ENCODE measurements around the gene CRY1.
A peak's percentile ranks its signal among the peaks of the same experiment; 100 is the strongest.
"Not testable (repeated sequence)": the region's sequence is repeated elsewhere in the genome, so short reads cannot be mapped to it uniquely, and the experiment has no call there.

Gene CRY1

GRCh38 chr12:106997916-106998315 is 95.4 kb downstream of the CRY1 start:
- DNase-seq: no peak

GRCh38 chr12:106996102-106996501 is 97.2 kb downstream of the CRY1 start:
- DNase-seq: not testable (repeated sequence)

- no peak for DNase-seq
Observed at GRCh38 chr12:106994579-106995220, 98.6 kb downstream of the CRY1 start.

- DNase-seq: no peak
Observed at GRCh38 chr12:106987846-106988245, 105.5 kb downstream of the CRY1 start.

GRCh38 chr12:106986625-106987389 is 106.5 kb downstream of the CRY1 start, which contains the start of gene MTERF2:
Gene MTERF2, minus strand, starts transcription at chr12:106987146. Its CDS starts 8,432 bp downstream, at chr12:106978714.
- DNase-seq: peak; percentile 90

GRCh38 chr12:106986135-106986534 is 107.2 kb downstream of the CRY1 start:
- DNase-seq: no peak

- no peak for DNase-seq
Observed at GRCh38 chr12:106985479-106985878, 107.9 kb downstream of the CRY1 start.

- no peak for DNase-seq
Observed at GRCh38 chr12:106984588-106985137, 108.7 kb downstream of the CRY1 start.

- no peak for DNase-seq
Observed at GRCh38 chr12:106982229-106982628, 111.1 kb downstream of the CRY1 start.

GRCh38 chr12:106981788-106982187 is 111.6 kb downstream of the CRY1 start:
- DNase-seq: no peak

GRCh38 chr12:106980944-106981343 is 112.4 kb downstream of the CRY1 start:
- DNase-seq: no peak

GRCh38 chr12:106978035-106978800 is 115.1 kb downstream of the CRY1 start:
- peak; percentile 14 for DNase-seq

GRCh38 chr12:106976668-106977067 is 116.7 kb downstream of the CRY1 start:
- no peak for DNase-seq

- no peak for DNase-seq
Observed at GRCh38 chr12:106975993-106976658, 117.2 kb downstream of the CRY1 start.

GRCh38 chr12:106975098-106975497 is 118.3 kb downstream of the CRY1 start:
- no peak for DNase-seq

GRCh38 chr12:106974511-106974910 is 118.8 kb downstream of the CRY1 start:
- DNase-seq: peak; percentile 17

- DNase-seq: no peak
Observed at GRCh38 chr12:106973545-106973944, 119.8 kb downstream of the CRY1 start.

- no peak for DNase-seq
Observed at GRCh38 chr12:106971065-106971464, 122.3 kb downstream of the CRY1 start.

- DNase-seq: no peak
Observed at GRCh38 chr12:106964526-106964925, 128.8 kb downstream of the CRY1 start.

GRCh38 chr12:106962286-106962685 is 131.1 kb downstream of the CRY1 start:
- no peak for DNase-seq

- DNase-seq: no peak
Observed at GRCh38 chr12:106960443-106960842, 132.9 kb downstream of the CRY1 start.

- no peak for DNase-seq
Observed at GRCh38 chr12:106957583-106957982, 135.8 kb downstream of the CRY1 start.

Data from DMS153 (cell line).